Stimulated activated CD4-positive, alpha-beta T cell treated with anti-CD3 and anti-CD28 coated beads, Interleukin-4, amount 100 ng/mL, for 48 hours (primary cell): ENCODE measurements around the gene ZNF217.
"Not testable (repeated sequence)": the region's sequence is repeated elsewhere in the genome, so short reads cannot be mapped to it uniquely, and the experiment has no call there.

Experiments used
- DNase-seq, 2 donors: peaks; one replicate each; pipeline ENCODE4 v3.0.0-alpha.2; 2020; ENCODE audit warnings: low read depth in 2 of 2

Gene ZNF217

GRCh38 chr20:53532654-53533312, 60.9 kb downstream of the ZNF217 start:
- not testable (repeated sequence) for DNase-seq

- DNase-seq = no peak
These were observed 63.2 kb downstream of the ZNF217 start for GRCh38 chr20:53530440-53530839.

- DNase-seq = no peak
These were observed 64.0 kb downstream of the ZNF217 start for GRCh38 chr20:53529658-53530057.

GRCh38 chr20:53527196-53527595, 66.4 kb downstream of the ZNF217 start:
- no peak for DNase-seq

GRCh38 chr20:53524589-53525312, 68.9 kb downstream of the ZNF217 start:
- no peak for DNase-seq

GRCh38 chr20:53523615-53524014, 70.0 kb downstream of the ZNF217 start:
- DNase-seq = not testable (repeated sequence)

- no peak for DNase-seq
These were observed 70.9 kb downstream of the ZNF217 start for GRCh38 chr20:53522696-53523095.

GRCh38 chr20:53522026-53522425, 71.6 kb downstream of the ZNF217 start:
- DNase-seq = no peak

GRCh38 chr20:53521421-53521820, 72.2 kb downstream of the ZNF217 start:
- not testable (repeated sequence) for DNase-seq

- no peak for DNase-seq
These were observed 76.5 kb downstream of the ZNF217 start for GRCh38 chr20:53517146-53517545.
